GM12874 (cell line): ENCODE results near the gene ACLY.

Experiments used
- TF ChIP-seq, protein P1 (sequence below): IDR thresholded peaks from 2 replicates; pipeline ENCODE4 v1.5.1; 2011; ENCODE audit warnings: low read depth, mild to moderate bottlenecking, control low read depth, low read length, moderate library complexity; ENCODE audit not compliant: insufficient read depth

Gene ACLY

DNA sequence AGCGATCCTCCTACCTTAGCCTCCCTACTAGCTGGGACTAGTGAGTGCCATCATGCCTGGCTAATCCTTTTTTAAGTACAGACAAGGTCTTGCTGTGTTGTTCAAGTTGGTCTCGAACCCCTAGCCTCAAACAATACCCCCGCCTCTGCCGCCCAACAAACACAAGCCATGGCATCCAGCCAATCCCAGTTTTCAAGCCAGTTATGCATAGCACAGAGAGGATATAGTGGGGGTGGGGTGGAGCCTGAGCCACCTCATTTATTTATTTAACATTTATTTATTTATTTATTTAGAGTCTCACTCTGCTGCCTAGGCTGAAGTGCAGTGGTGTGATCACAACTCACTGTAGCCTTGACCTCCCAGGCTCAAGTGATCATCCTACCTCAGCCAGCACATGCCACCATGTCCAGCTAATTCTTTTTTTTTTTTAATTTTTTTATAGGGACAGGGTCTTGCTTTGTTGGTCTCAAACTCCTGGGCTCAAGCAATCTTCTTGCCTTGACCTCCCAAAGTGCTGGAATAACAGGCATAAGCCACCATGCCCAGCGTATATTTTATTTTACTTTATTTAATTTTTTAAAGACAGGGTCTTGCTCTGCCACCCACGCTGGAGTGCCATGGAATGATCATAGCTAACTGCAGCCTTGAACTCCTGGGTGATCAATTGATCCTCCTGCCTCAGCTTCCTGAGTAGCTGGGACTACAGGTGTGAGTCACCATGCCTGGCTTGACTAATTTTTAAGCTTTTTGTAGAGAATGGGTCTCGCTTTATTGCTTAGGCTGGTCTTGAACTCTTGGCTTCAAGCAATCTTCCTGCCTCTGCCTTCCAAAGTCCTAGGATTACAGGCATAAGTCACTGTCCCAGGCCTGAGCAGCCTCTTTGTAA lies 27.4 kb downstream of the ACLY start:
- TF ChIP-seq, protein P1, sequence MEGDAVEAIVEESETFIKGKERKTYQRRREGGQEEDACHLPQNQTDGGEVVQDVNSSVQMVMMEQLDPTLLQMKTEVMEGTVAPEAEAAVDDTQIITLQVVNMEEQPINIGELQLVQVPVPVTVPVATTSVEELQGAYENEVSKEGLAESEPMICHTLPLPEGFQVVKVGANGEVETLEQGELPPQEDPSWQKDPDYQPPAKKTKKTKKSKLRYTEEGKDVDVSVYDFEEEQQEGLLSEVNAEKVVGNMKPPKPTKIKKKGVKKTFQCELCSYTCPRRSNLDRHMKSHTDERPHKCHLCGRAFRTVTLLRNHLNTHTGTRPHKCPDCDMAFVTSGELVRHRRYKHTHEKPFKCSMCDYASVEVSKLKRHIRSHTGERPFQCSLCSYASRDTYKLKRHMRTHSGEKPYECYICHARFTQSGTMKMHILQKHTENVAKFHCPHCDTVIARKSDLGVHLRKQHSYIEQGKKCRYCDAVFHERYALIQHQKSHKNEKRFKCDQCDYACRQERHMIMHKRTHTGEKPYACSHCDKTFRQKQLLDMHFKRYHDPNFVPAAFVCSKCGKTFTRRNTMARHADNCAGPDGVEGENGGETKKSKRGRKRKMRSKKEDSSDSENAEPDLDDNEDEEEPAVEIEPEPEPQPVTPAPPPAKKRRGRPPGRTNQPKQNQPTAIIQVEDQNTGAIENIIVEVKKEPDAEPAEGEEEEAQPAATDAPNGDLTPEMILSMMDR, result no peak

DNA sequence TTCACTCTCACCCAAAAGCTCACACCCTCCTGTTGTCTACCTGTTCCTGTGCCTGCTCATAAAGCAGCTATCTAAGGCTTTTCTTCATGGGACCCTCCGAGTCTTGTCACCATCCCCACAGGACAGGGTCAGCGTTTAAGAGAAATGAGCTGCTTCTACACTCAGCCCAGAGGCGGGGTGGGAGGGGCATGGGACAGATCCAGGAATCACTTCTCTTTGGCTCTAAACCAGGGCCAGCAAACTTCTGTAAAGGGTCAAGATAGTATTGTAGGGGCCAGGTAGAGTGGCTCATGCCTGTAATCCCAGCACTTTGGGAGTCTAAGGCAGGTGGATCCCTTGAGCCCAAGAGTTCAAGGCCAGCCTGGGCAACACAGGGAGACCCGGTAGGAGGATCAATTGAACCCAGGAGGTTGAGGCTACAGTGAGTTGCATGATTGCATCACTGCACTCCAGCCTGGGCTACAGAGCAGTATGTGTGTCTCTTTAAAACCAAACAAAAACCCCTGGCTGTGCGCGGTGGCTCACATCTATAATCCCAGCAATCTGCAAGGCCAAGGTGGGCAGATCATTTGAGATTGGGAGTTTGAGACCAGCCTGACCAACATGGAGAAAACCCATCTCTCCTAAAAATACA lies 30.3 kb downstream of the ACLY start:
- TF ChIP-seq, protein P1, result no peak

DNA sequence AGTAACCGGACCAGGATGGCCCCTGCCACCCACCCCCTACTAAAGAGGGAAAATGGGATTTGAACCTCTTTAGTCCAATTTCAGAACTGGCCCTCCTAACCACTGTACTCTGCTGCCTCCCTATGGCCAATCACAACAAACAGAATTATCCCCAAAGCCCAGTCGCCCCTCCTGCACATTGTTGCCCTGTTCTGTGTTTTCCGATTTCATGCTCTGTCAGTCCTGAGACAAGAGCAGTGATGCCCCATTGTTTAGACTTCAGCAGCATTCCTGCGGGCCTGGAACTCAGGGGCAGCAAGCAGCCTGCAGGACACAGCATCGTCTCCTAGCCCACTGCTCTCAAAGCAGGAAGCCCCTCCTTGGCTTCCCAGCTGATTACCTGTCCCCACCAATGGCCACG lies 33.0 kb downstream of the ACLY start:
- TF ChIP-seq, protein P1, result 0 out of 2 replicates have a peak, but pooled peaks have one; percentile 11

DNA sequence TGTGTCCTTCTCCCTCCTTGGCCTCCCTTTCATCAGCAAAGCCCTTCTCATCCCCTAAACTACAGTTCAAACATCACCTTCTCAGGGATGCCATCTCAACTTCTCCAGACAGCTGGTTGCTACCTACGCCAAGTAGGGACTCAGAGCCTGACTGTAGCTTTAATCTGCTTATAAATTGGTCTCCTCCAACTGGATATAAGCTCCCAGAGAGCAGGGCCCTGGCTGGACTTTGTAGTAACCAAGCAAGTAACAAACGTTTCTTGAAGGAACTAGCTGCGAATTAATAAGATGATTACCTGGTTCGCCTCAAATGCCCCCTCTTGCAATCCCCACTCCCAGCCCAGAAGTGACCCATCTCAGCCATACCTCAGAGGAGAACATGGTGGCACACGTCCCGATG lies 36.0 kb downstream of the ACLY start:
- TF ChIP-seq, protein P1, result no peak

DNA sequence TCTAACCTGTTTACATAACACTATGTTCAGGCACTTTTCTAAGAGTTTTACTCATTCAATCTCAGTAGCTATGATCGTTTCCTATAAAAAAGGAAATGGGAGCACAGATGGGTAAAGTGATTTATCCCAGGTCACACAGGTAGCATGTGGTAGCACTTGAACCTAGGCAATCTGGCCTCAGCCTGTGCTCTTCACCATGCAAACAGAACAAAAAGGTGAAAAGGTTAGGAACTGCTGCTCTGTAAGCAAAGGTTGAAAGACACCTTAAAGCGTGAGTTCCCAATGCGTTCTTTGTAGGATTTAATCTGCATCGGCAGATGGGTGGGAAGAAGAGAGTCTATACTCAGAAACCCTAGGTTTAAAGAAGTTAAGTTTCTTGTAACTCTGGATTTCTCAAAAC lies 38.6 kb downstream of the ACLY start:
- TF ChIP-seq, protein P1, result no peak

DNA sequence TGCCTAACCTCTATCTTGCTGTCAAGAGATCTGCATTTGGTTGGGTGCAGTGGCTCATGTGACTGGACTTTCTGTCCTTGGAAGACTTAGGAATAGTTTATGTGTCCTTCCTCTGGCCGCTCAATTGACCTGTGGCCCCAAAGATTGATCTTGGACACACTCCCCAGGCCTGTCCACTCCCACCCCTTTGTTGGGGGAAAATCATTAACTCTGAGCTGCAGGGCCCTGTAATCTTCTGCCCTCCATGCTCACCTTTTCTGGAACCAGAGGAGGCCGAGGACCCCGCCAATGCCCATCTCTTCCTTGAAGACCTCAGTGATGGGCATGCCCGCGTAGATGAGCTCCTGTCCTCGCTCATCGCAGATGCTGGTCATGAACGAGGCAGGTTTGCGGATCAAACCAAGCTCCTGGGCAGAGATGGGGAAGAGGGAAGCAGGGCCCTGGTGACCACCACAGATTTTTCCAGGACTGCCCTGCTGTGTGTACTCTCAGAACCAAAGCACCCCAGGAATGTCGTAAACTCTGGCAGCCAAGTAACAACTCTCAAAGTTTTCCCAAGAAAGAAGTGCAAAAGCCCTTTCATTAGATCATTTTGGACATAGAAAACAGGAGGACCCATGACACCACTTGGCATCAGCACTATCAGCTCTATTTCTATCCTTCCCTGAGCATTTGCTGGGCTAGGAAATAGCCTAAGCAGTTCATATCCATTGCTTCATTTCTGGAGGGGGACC lies 45.0 kb downstream of the ACLY start:
- TF ChIP-seq, protein P1, result no peak

DNA sequence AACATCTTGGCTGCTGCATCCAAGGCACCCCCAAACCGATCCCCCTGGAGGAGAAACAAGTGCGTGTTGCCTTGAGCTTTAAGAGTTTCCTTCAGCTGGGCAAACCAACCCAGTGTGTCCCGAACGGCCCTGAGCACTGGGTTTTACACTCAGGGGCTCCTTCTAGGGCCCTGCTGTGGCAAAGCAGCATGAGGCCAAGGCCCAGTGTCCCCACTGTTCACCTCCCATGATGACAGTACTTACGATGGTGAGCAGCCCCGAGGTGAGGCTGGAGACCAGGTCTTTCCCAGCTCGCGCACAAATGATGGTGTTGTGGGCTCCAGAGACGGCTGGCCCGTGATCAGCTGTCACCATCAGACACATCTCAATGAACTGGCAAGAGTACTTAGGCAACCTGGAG lies 47.0 kb downstream of the ACLY start:
- TF ChIP-seq, protein P1, result no peak
